Ishikawa (cell line): ENCODE results near the gene TAS2R20.

Experiments
- CEBPB ChIP-seq: IDR thresholded peaks from 2 replicates; pipeline ENCODE4 v1.6.1; 2012
- CREB1 ChIP-seq: IDR thresholded peaks from 2 replicates; pipeline ENCODE4 v1.6.1; 2012; ENCODE audit warnings: low read depth
- EP300 ChIP-seq: IDR thresholded peaks from 2 replicates; pipeline ENCODE4 v1.6.1; 2012; ENCODE audit warnings: borderline replicate concordance
- FOXM1 ChIP-seq: IDR thresholded peaks from 2 replicates; pipeline ENCODE4 v1.6.1; 2012; ENCODE audit warnings: low read depth, borderline replicate concordance
- NFIC ChIP-seq: IDR thresholded peaks from 2 replicates; pipeline ENCODE4 v1.6.1; 2012
- RAD21 ChIP-seq: IDR thresholded peaks from 2 replicates; pipeline ENCODE4 v1.6.1; 2012; ENCODE audit warnings: low read depth
- TCF12 ChIP-seq: IDR thresholded peaks from 2 replicates; pipeline ENCODE4 v1.6.1; 2012; ENCODE audit warnings: low read depth
- TEAD4 ChIP-seq: IDR thresholded peaks from 2 replicates; pipeline ENCODE4 v1.6.1; 2012
- YY1 ChIP-seq: IDR thresholded peaks from 2 replicates; pipeline ENCODE4 v1.6.1; 2012; ENCODE audit warnings: low read depth
- ZBTB7A ChIP-seq: IDR thresholded peaks from 2 replicates; pipeline ENCODE4 v1.6.1; 2012; ENCODE audit warnings: low read depth
- TF ChIP-seq, protein P1 (sequence below): IDR thresholded peaks from 2 replicates; pipeline ENCODE4 v1.6.1; 2012
- TF ChIP-seq, protein P2 (sequence below): IDR thresholded peaks from 2 replicates; pipeline ENCODE4 v1.6.1; 2012; ENCODE audit warnings: low read depth, mild to moderate bottlenecking
- TF ChIP-seq, protein P3 (sequence below): IDR thresholded peaks from 2 replicates; pipeline ENCODE4 v1.6.1; 2012

DNA sequence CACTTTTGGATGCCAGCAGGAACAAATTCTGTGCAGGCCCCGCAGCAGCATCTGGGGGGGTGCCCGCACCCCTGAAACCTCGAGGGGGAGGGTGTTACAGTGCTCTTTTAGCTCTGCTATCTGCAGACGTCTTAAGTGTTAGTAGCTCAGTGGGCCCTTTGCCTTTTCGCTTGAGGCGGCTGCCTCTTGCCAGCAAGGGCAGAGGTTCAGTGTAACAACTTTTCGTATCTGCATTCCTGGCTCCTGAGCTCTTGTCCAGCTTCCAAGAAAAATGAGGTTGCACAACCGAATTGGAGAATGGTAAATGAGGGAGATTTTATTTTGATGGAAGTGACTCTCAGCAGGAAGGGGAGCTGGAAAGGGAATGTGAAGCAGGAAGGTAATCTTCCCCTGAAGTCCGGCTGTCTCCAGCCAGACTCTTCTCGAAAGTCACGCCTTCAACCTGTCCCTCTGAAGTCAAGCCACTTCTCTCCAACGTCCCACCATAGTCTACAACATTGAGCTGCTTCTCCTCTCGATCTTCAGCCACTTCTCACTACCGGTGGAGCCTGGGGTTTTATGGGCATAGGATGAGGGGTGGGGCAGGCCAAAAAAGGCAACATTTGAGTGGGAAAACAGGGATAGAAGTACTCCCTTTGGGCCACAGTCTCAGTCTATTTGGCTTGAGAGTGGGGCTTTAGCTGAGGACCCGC, 29.2 kb downstream of the TAS2R20 start:
- TF ChIP-seq ZBTB7A (no peak), EP300 (no peak), CREB1 (no peak), CEBPB (peak; percentile 10; the same call in 1 of the 2 replicates), FOXM1 (no peak), YY1 (no peak), TEAD4 (no peak), RAD21 (no peak), NFIC (no peak), TCF12 (no peak)
- TF ChIP-seq, protein P1, sequence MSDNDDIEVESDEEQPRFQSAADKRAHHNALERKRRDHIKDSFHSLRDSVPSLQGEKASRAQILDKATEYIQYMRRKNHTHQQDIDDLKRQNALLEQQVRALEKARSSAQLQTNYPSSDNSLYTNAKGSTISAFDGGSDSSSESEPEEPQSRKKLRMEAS: no peak
- TF ChIP-seq, protein P2, sequence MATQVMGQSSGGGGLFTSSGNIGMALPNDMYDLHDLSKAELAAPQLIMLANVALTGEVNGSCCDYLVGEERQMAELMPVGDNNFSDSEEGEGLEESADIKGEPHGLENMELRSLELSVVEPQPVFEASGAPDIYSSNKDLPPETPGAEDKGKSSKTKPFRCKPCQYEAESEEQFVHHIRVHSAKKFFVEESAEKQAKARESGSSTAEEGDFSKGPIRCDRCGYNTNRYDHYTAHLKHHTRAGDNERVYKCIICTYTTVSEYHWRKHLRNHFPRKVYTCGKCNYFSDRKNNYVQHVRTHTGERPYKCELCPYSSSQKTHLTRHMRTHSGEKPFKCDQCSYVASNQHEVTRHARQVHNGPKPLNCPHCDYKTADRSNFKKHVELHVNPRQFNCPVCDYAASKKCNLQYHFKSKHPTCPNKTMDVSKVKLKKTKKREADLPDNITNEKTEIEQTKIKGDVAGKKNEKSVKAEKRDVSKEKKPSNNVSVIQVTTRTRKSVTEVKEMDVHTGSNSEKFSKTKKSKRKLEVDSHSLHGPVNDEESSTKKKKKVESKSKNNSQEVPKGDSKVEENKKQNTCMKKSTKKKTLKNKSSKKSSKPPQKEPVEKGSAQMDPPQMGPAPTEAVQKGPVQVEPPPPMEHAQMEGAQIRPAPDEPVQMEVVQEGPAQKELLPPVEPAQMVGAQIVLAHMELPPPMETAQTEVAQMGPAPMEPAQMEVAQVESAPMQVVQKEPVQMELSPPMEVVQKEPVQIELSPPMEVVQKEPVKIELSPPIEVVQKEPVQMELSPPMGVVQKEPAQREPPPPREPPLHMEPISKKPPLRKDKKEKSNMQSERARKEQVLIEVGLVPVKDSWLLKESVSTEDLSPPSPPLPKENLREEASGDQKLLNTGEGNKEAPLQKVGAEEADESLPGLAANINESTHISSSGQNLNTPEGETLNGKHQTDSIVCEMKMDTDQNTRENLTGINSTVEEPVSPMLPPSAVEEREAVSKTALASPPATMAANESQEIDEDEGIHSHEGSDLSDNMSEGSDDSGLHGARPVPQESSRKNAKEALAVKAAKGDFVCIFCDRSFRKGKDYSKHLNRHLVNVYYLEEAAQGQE: no peak
- TF ChIP-seq, protein P3, sequence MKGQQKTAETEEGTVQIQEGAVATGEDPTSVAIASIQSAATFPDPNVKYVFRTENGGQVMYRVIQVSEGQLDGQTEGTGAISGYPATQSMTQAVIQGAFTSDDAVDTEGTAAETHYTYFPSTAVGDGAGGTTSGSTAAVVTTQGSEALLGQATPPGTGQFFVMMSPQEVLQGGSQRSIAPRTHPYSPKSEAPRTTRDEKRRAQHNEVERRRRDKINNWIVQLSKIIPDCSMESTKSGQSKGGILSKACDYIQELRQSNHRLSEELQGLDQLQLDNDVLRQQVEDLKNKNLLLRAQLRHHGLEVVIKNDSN: no peak
